Natural killer cell (primary cell): ENCODE results near the gene KRTAP12-2. TPM values are rescaled to one million over a fixed set of nuclear protein-coding genes. Genes with fewer than 3 reads are reported as not detected.

ENCODE experiments used
- ATAC-seq, 3 donors: fragments of 150-1000 bp in 2 of 3; fragments of 200-7000 bp in 1 of 3; cut with Tn5 transposase; 1 replicate in 1 of 3; 2 replicates in 2 of 3; pipeline ENCODE4 v1.10.0; 2021; ENCODE audit warnings: mild to moderate bottlenecking in 2 of 3, moderate library complexity in 2 of 3
- DNase-seq, 2 donors: peaks; one replicate each; pipeline versions ENCODE4 v3.0.0 to v3.0.0-alpha.2; 2013 to 2021; ENCODE audit warnings: mixed read lengths in 1 of 2
- H3K27ac ChIP-seq: one replicate; pipeline ENCODE4 v1.5.1; 2013; ENCODE audit warnings: mild to moderate bottlenecking, low read length
- H3K27me3 ChIP-seq: one replicate; pipeline ENCODE4 v1.6.1; 2013; ENCODE audit warnings: low read length; ENCODE audit not compliant: control insufficient read depth, insufficient read depth
- H3K36me3 ChIP-seq: one replicate; pipeline ENCODE4 v1.6.1; 2013; ENCODE audit warnings: low read length; ENCODE audit not compliant: control insufficient read depth, insufficient read depth
- H3K4me1 ChIP-seq: one replicate; pipeline ENCODE4 v1.6.1; 2013; ENCODE audit warnings: low read length; ENCODE audit not compliant: control insufficient read depth, insufficient read depth
- H3K4me3 ChIP-seq: one replicate; pipeline ENCODE4 v1.5.1; 2013; ENCODE audit warnings: low read length
- H3K9me3 ChIP-seq: one replicate; pipeline ENCODE4 v1.6.1; 2013; ENCODE audit warnings: low read length; ENCODE audit not compliant: control insufficient read depth, insufficient read depth
- H3K27ac Mint-ChIP-seq, 2 donors: one replicate each; pipeline ENCODE4 v1.8.0; 2022; ENCODE audit warnings: mild to moderate bottlenecking in 2 of 2, mixed read lengths in 2 of 2, moderate library complexity in 1 of 2
- H3K27me3 Mint-ChIP-seq, 2 donors: one replicate each; pipeline ENCODE4 v1.8.0; 2022; ENCODE audit warnings: low read depth in 2 of 2, mixed read lengths in 2 of 2
- H3K36me3 Mint-ChIP-seq: one replicate; pipeline ENCODE4 v1.8.0; 2022; ENCODE audit warnings: mixed read lengths
- H3K4me1 Mint-ChIP-seq, 2 donors: one replicate each; pipeline ENCODE4 v1.8.0; 2022; ENCODE audit warnings: mixed read lengths in 2 of 2
- H3K4me3 Mint-ChIP-seq: one replicate; pipeline ENCODE4 v1.8.0; 2022; ENCODE audit warnings: mild to moderate bottlenecking, moderate library complexity, mixed read lengths
- H3K9me3 Mint-ChIP-seq, 2 donors: one replicate each; pipeline ENCODE4 v1.8.0; 2022; ENCODE audit warnings: mixed read lengths in 2 of 2
- WGBS: methylation state at CpG from one replicate; pipeline ENCODE4 v1.1.7; 2013; ENCODE audit warnings: missing lambda C conversion rate; ENCODE audit not compliant: insufficient coverage; 5-methylcytosine and 5-hydroxymethylcytosine counted together
- intact Hi-C: fragments of 100-400 bp; cut with micrococcal nuclease; formaldehyde crosslinking; loops from one replicate; pipeline ENCODE4 v1.14.2; 2022
- total RNA-seq, 4 donors: library from RNA; stranded (reverse); fragments of 120-200 nt in 1 of 4; gene quantifications; one replicate each; pipeline versions ENCODE4 v1.2.3 to v1.2.4, GENCODE V29; 2013 to 2022
- TF ChIP-seq, protein P1 (sequence below): fragments of 200-600 bp; IDR thresholded peaks from one replicate; pipeline ENCODE4 v1.8.0; 2022; ENCODE audit warnings: antibody characterized with exemption

The KRTAP12-2 gene
- total RNA-seq, 3 donors from 2014 or later (not counting 1 experiment from before 2014, with no cell fraction given), result not detected

DNA sequence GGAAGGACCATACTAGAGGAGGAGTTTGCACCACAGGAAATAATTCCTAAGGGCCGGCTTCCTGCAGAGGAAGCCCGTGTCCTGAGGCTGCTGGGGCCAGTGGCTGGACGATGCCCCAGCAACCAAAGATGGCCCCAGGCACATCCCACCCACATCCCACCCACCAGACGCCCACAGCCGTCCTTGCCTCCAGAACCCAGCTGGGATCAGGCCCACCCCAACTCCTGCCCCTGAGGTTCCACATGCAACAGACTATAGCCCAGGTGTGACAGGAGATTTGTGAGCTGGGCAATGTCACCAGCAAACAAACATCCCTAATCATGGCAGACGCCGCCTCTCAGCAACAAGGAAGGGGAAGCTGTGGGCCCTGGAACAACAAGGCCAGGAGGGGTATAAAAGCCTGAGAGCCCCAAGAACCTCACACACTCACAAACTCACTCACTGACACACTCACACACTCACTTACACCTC, 40.0 kb downstream of the KRTAP12-2 start, which contains the start of gene KRTAP10-9:
TSS of gene KRTAP10-9 (plus strand) at position 421 of the 471 bp plus-strand sequence. CDS start 79 bp downstream, outside the sequence.
- Histone ChIP-seq H3K36me3 (no peaks in the 10 kb centered on the region), H3K9me3 (peaks cover 25% of the 10 kb centered on the region), H3K4me1 (peaks cover 56% of the 10 kb centered on the region), H3K27ac (peak within 1 kb of the TSS; percentile 8), H3K4me3 (no peak within 1 kb of the TSS), H3K27me3 (no peaks in the 10 kb centered on the region)
- WGBS, result 53% methylated on average over 7 of the region's 7 CpGs
- TF ChIP-seq, protein P1, sequence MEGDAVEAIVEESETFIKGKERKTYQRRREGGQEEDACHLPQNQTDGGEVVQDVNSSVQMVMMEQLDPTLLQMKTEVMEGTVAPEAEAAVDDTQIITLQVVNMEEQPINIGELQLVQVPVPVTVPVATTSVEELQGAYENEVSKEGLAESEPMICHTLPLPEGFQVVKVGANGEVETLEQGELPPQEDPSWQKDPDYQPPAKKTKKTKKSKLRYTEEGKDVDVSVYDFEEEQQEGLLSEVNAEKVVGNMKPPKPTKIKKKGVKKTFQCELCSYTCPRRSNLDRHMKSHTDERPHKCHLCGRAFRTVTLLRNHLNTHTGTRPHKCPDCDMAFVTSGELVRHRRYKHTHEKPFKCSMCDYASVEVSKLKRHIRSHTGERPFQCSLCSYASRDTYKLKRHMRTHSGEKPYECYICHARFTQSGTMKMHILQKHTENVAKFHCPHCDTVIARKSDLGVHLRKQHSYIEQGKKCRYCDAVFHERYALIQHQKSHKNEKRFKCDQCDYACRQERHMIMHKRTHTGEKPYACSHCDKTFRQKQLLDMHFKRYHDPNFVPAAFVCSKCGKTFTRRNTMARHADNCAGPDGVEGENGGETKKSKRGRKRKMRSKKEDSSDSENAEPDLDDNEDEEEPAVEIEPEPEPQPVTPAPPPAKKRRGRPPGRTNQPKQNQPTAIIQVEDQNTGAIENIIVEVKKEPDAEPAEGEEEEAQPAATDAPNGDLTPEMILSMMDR, result no peak
- H3K27ac Mint-ChIP-seq, result peak within 1 kb of the TSS; percentile 74 to 86
- H3K4me3 Mint-ChIP-seq, result peak within 1 kb of the TSS; percentile 71
- H3K9me3 Mint-ChIP-seq, result peaks cover 16 to 26% of the 10 kb centered on the region in 2 donors
- ATAC-seq, result no peak
- peaks cover 0 to 3% of the 10 kb centered on the region in 2 donors for H3K27me3 Mint-ChIP-seq
- H3K4me1 Mint-ChIP-seq, result peaks cover 43 to 59% of the 10 kb centered on the region in 2 donors
- H3K36me3 Mint-ChIP-seq, result peaks cover 37% of the 10 kb centered on the region
- no peak for DNase-seq
- intact Hi-C loops, result loop anchor here (2.0 to 10.0 kb wide), 2 partner anchors 32 to 88 kb away; partner anchors contain the start of gene TSPEAR

DNA sequence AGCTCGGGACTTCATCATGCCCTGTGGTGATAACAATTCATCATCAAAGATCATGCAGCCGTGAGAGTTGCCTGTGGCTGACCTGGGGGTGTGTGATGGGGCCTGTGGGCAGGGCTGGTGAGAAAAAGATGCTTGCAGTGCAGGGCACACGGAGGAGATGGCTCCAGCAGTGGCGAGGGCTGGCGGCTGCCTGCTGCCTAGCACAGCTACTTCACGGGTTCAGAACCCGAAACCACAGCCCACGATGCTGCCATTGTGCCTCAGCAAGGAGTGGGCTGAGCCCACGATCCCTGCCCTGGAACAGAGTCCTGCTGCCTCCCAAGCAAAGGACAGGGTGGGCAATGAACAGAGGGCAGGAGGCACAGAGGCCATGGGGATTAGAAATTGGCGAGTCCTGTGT, 40.5 kb downstream of the KRTAP12-2 start:
- H3K4me3 ChIP-seq, result no peak overlapping the region
- H3K27me3 ChIP-seq, result no peaks in the 10 kb centered on the region
- ATAC-seq, result peak; percentile 86 to 99 (median 95)
- DNase-seq, result peak; percentile 65 to 66
- Mint-ChIP-seq H3K27me3 (peaks cover 0 to 3% of the 10 kb centered on the region in 2 donors), H3K27ac (peak overlapping the region; percentile 74 to 86), H3K4me1 (peaks cover 43 to 59% of the 10 kb centered on the region in 2 donors), H3K9me3 (peaks cover 14 to 23% of the 10 kb centered on the region in 2 donors), H3K4me3 (peak overlapping the region; percentile 71), H3K36me3 (peaks cover 32% of the 10 kb centered on the region)
- WGBS, result 36% methylated on average over 10 of the region's 10 CpGs
- H3K4me1 ChIP-seq, result peaks cover 56% of the 10 kb centered on the region
- no peaks in the 10 kb centered on the region for H3K36me3 ChIP-seq
- intact Hi-C loops, result loop anchor here (2.0 to 10.0 kb wide), 2 partner anchors 33 to 89 kb away; partner anchors contain the start of gene TSPEAR
- H3K27ac ChIP-seq, result peak overlapping the region; percentile 8
- TF ChIP-seq, protein P1, result no peak
- peaks cover 23% of the 10 kb centered on the region for H3K9me3 ChIP-seq

DNA sequence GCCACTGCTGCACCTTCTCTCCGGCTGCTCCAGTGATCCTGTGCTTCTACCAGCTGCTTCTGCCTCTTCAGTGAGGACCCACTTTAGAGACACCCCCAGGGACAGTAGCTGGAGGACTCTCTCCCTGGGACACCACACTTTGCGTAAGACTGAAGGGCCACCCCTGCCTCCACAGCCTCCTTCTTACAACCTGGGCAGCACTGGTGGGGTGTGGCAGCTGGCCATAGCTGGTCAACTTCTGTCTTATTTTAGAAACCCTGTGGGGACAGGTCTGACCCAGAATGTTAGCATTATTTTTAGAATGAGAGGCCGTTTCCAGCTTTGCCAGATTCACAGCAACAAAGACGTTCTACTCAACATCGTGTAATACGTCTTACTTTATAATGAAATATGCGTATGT, 41.0 kb downstream of the KRTAP12-2 start:
- ATAC-seq, result peak in 1 of 3 donors; percentile 18
- Mint-ChIP-seq H3K4me1 (peaks cover 40 to 58% of the 10 kb centered on the region in 2 donors), H3K36me3 (peaks cover 29% of the 10 kb centered on the region), H3K4me3 (peak overlapping the region; percentile 71), H3K9me3 (peaks cover 11 to 19% of the 10 kb centered on the region in 2 donors), H3K27ac (peak overlapping the region; percentile 74 to 86), H3K27me3 (peaks cover 0 to 3% of the 10 kb centered on the region in 2 donors)
- no peak for DNase-seq
- TF ChIP-seq, protein P1, result no peak
- Histone ChIP-seq H3K9me3 (peaks cover 20% of the 10 kb centered on the region), H3K27me3 (no peaks in the 10 kb centered on the region), H3K4me1 (peaks cover 56% of the 10 kb centered on the region), H3K36me3 (no peaks in the 10 kb centered on the region), H3K4me3 (no peak overlapping the region), H3K27ac (peak overlapping the region; percentile 1)
- 92% methylated on average over 4 of the region's 7 CpGs for WGBS
- intact Hi-C loops, result loop anchor here (2.0 to 10.0 kb wide), 2 partner anchors 33 to 89 kb away; partner anchors contain the start of gene TSPEAR
